Measurements from ENCODE around the gene GRM7.

GRM7 gene

GRCh38 chr3:6985848-6986247, 124.9 kb downstream of the GRM7 start:
- DNase-seq, result no peak

- DNase-seq, result no peak
These were observed 128.8 kb downstream of the GRM7 start for GRCh38 chr3:6989608-6990291.

- no peak for DNase-seq
These were observed 133.3 kb downstream of the GRM7 start for GRCh38 chr3:6994081-6994668.

GRCh38 chr3:7000501-7000900, 139.6 kb downstream of the GRM7 start:
- DNase-seq, result no peak

GRCh38 chr3:7001370-7001769, 140.5 kb downstream of the GRM7 start:
- no peak for DNase-seq

GRCh38 chr3:7015683-7016440, 154.9 kb downstream of the GRM7 start:
- DNase-seq, result no peak

GRCh38 chr3:7025581-7026300, 164.8 kb downstream of the GRM7 start:
- no peak for DNase-seq

GRCh38 chr3:7029562-7029961, 168.6 kb downstream of the GRM7 start:
- no peak for DNase-seq

- DNase-seq, result no peak
These were observed 177.5 kb downstream of the GRM7 start for GRCh38 chr3:7038394-7038793.

- no peak for DNase-seq
These were observed 201.8 kb downstream of the GRM7 start for GRCh38 chr3:7062714-7063113.

- DNase-seq, result no peak
These were observed 209.5 kb downstream of the GRM7 start for GRCh38 chr3:7070461-7070860.

- DNase-seq, result no peak
These were observed 213.3 kb downstream of the GRM7 start for GRCh38 chr3:7074217-7074616.

- DNase-seq, result no peak
These were observed 214.2 kb downstream of the GRM7 start for GRCh38 chr3:7075117-7075516.

GRCh38 chr3:7075901-7076300, 215.0 kb downstream of the GRM7 start:
- no peak for DNase-seq

GRCh38 chr3:7082244-7082643, 221.3 kb downstream of the GRM7 start:
- DNase-seq, result no peak

GRCh38 chr3:7086417-7086816, 225.5 kb downstream of the GRM7 start:
- DNase-seq, result no peak

GRCh38 chr3:7095116-7095515, 234.2 kb downstream of the GRM7 start:
- DNase-seq, result no peak

GRCh38 chr3:7100136-7100535, 239.2 kb downstream of the GRM7 start:
- no peak for DNase-seq

- no peak for DNase-seq
These were observed 245.7 kb downstream of the GRM7 start for GRCh38 chr3:7106635-7107034.

GRCh38 chr3:7112523-7113056, 251.7 kb downstream of the GRM7 start:
- DNase-seq, result no peak

- no peak for DNase-seq
These were observed 283.9 kb downstream of the GRM7 start for GRCh38 chr3:7144697-7145308.

- no peak for DNase-seq
These were observed 285.6 kb downstream of the GRM7 start for GRCh38 chr3:7146529-7146928.

- no peak for DNase-seq
These were observed 297.6 kb downstream of the GRM7 start for GRCh38 chr3:7158516-7158915.

All from NCI-H1694 treated with DMSO at 0.1 percent for 48 hours (cell line).